HCT116 (cell line): ENCODE results near the gene SEMA4D. TPM values are rescaled to one million over a fixed set of nuclear protein-coding genes. Genes with fewer than 3 reads are reported as not detected.

ENCODE experiments used
- ATAC-seq: fragments of 200-7000 bp; cut with Tn5 transposase; 2 replicates; pipeline ENCODE4 v1.9.1; 2020; ENCODE audit warnings: mild to moderate bottlenecking, moderate library complexity
- BruUV-seq: library from RNA; stranded (reverse); fragments of 400-500 nt; replicated peaks from 2 replicates; lab custom pipeline; 2021; lab: Mats Ljungman, UMichigan
- CTCF ChIA-PET: fragments of 300-600 bp; sonication (Branson Sonifier 250); formaldehyde crosslinking; loops from one replicate; lab custom pipeline; 2021; ENCODE audit warnings: antibody characterized with exemption; lab: Charles Lee
- POLR2A ChIA-PET: fragments of 300-600, 350-600 bp; sonication (Branson Sonifier 250); formaldehyde crosslinking; loops from one replicate; lab custom pipeline; 2021; ENCODE audit warnings: antibody characterized with exemption; lab: Charles Lee
- RAD21 ChIA-PET, 2 experiments: fragments of 300-600 bp; sonication (Branson Sonifier 250); formaldehyde crosslinking; loops; one replicate each; lab custom pipeline; 2023; ENCODE audit warnings: low total read pairs in 2 of 2; ENCODE audit not compliant: uncharacterized antibody in 2 of 2, unreplicated experiment in 2 of 2, low non-redundant PET in 1 of 2; lab: Charles Lee
- DNase-seq: peaks from one replicate; pipeline ENCODE4 v3.0.0-alpha.2; 2010; ENCODE audit warnings: low read depth, low spot score
- H2AFZ ChIP-seq: fragments of 200-600 bp; shearing (Covaris generic), sonication (generic); 2 replicates; pipeline ENCODE4 v1.6.1; 2017; ENCODE audit warnings: low read depth, mixed run types, mixed read lengths, antibody characterized with exemption, low read length; ENCODE audit not compliant: poor library complexity, severe bottlenecking
- H3K27ac ChIP-seq: 2 replicates; pipeline ENCODE4 v1.5.1; 2012; ENCODE audit warnings: low read depth, low read length
- H3K27me3 ChIP-seq: fragments of 200-600 bp; sonication (generic); 2 replicates; pipeline ENCODE4 v1.6.1; 2016; ENCODE audit warnings: mixed run types, low read length, mixed read lengths; ENCODE audit not compliant: insufficient read depth
- H3K36me3 ChIP-seq, 2 experiments: fragments of 200-500 bp in 1 of 2; fragments of 200-600 bp in 1 of 2; sonication (Bioruptor generic) in 1 of 2; sonication (generic) in 1 of 2; 2 replicates each; pipeline versions ENCODE4 v1.5.1 to v1.6.1; 2014 to 2016; ENCODE audit warnings: low read length in 2 of 2, inconsistent platforms in 1 of 2, mixed read lengths in 1 of 2, mixed run types in 1 of 2; ENCODE audit not compliant: insufficient read depth in 2 of 2, control insufficient read depth in 1 of 2
- H3K4me1 ChIP-seq, 2 experiments: fragments of 200-600 bp in 1 of 2; sonication (generic) in 1 of 2; 2 replicates each; pipeline versions ENCODE4 v1.5.1 to v1.6.1; 2012 to 2017; ENCODE audit warnings: low read length in 2 of 2, inconsistent platforms in 1 of 2, mild to moderate bottlenecking in 1 of 2, mixed read lengths in 1 of 2, mixed run types in 1 of 2, moderate library complexity in 1 of 2; ENCODE audit not compliant: insufficient read depth in 2 of 2, control insufficient read depth in 1 of 2
- H3K4me2 ChIP-seq: fragments of 200-600 bp; sonication (generic); 2 replicates; pipeline ENCODE4 v1.6.1; 2017; ENCODE audit warnings: mixed run types, low read length, mixed read lengths
- H3K4me3 ChIP-seq, 2 experiments: fragments of 200-600 bp in 1 of 2; sonication (generic) in 1 of 2; replicated peaks in 1 of 2; 2 replicates each; pipeline ENCODE4 v1.5.1; 2011 to 2016; ENCODE audit warnings: low read length in 2 of 2, control low read depth in 1 of 2, low read depth in 1 of 2, mild to moderate bottlenecking in 1 of 2, mixed read lengths in 1 of 2, mixed run types in 1 of 2
- H3K79me2 ChIP-seq: fragments of 200-600 bp; sonication (generic); 2 replicates; pipeline ENCODE4 v1.6.1; 2017; ENCODE audit warnings: mild to moderate bottlenecking, mixed run types, low read length, moderate library complexity, mixed read lengths; ENCODE audit not compliant: insufficient read depth
- H3K9ac ChIP-seq: fragments of 200-600 bp; sonication (generic); 2 replicates; pipeline ENCODE4 v1.6.1; 2016; ENCODE audit warnings: low read length, mixed read lengths
- H3K9me2 ChIP-seq: fragments of 200-600 bp; sonication (generic), shearing (Covaris generic); 2 replicates; pipeline ENCODE4 v1.6.1; 2017; ENCODE audit warnings: mixed run types, mild to moderate bottlenecking, moderate library complexity; ENCODE audit not compliant: insufficient read depth
- H3K9me3 ChIP-seq, 2 experiments: fragments of 200-500 bp in 1 of 2; fragments of 200-600 bp in 1 of 2; sonication (Bioruptor generic) in 1 of 2; sonication (generic) in 1 of 2; 2 replicates each; pipeline ENCODE4 v1.6.1; 2014 to 2017; ENCODE audit warnings: low read length in 2 of 2, mixed read lengths in 2 of 2, inconsistent platforms in 1 of 2, low read depth in 1 of 2, mild to moderate bottlenecking in 1 of 2, mixed run types in 1 of 2, moderate library complexity in 1 of 2; ENCODE audit not compliant: control insufficient read depth in 1 of 2, insufficient read depth in 1 of 2
- H4K20me1 ChIP-seq: fragments of 200-600 bp; sonication (generic), shearing (Covaris generic); 2 replicates; pipeline ENCODE4 v1.6.1; 2017; ENCODE audit warnings: mixed run types, mild to moderate bottlenecking, moderate library complexity; ENCODE audit not compliant: insufficient read depth
- EZH2 ChIP-seq: fragments of 200-600 bp; sonication (generic); IDR thresholded peaks from 2 replicates; pipeline ENCODE4 v1.6.1; 2017; ENCODE audit warnings: antibody characterized with exemption, mixed run types
- FOSL1 ChIP-seq: IDR thresholded peaks from 2 replicates; pipeline ENCODE4 v1.6.1; 2012; ENCODE audit warnings: low read depth
- POLR2A ChIP-seq: IDR thresholded peaks from 2 replicates; pipeline ENCODE4 v1.7.0; 2011; ENCODE audit warnings: borderline replicate concordance; ENCODE audit not compliant: insufficient read depth, insufficient read length; ENCODE audit errors: extremely low read depth
- RAD21 ChIP-seq: IDR thresholded peaks from 2 replicates; pipeline ENCODE4 v1.6.1; 2012; ENCODE audit warnings: low read depth, mild to moderate bottlenecking
- TCF7L2 ChIP-seq: IDR thresholded peaks from 2 replicates; pipeline ENCODE4 v1.7.0; 2011; ENCODE audit warnings: borderline replicate concordance, inconsistent platforms; ENCODE audit not compliant: insufficient read depth, insufficient read length; ENCODE audit errors: extremely low read depth
- YY1 ChIP-seq: IDR thresholded peaks from 2 replicates; pipeline ENCODE4 v1.6.1; 2011; ENCODE audit warnings: low read length, low read depth, moderate library complexity, mild to moderate bottlenecking; ENCODE audit not compliant: insufficient replicate concordance; ENCODE audit errors: extremely low read depth
- ZFX ChIP-seq: fragments of 450-650 bp; IDR thresholded peaks from 2 replicates; pipeline ENCODE4 v1.6.1; 2017
- ZNF274 ChIP-seq: fragments of 200-500 bp; sonication (Bioruptor generic); IDR thresholded peaks from 2 replicates; pipeline ENCODE4 v1.6.1; 2014; ENCODE audit warnings: mild to moderate bottlenecking, low read depth, low read length, inconsistent platforms
- intact Hi-C: fragments of 100-400 bp; cut with micrococcal nuclease; formaldehyde crosslinking; loops from 2 replicates; pipeline ENCODE4 v1.10.0; 2022
- total RNA-seq: library from RNA; stranded (reverse); gene quantifications from one replicate; pipeline ENCODE4 v1.2.1, GENCODE V29; 2021; ENCODE audit not compliant: unreplicated experiment
- TF ChIP-seq, protein P1 (sequence below): IDR thresholded peaks from 2 replicates; pipeline ENCODE4 v1.6.1; 2012

The SEMA4D gene
- total RNA-seq, 1 experiment from 2014 or later: 32.0 TPM

DNA sequence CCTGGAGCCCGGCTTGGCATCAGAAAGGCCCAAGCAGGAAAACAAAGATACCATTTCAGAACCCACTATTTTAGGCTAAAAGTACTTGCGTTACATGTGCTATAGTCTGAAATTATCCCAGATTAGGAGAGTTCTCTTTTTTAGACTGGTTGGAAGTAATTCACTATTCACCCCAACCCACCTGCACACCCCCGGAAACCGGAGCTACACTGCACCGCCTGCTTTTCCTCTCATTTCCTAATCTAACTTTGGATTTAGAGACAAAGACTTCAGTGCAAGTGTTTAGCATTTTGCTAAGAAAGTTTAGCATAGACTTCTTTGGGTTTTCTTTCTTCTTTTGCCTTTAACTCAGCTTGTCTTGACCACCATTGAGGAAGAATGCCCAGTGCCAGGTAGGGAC is 100.4 kb downstream of the SEMA4D start:
- Histone ChIP-seq H4K20me1 (no peaks in the 10 kb centered on the region), H3K4me1 (no peaks in the 10 kb centered on the region), H3K4me3 (no peak overlapping the region), H3K9me3 (no peaks in the 10 kb centered on the region), H3K79me2 (no peaks in the 10 kb centered on the region), H3K36me3 (peaks cover 2 to 3% of the 10 kb centered on the region in 2 experiments; a peak in 2 of 4 replicates), H3K9ac (no peak overlapping the region), H2AFZ (no peak overlapping the region), H3K4me2 (no peak overlapping the region), H3K27me3 (no peaks in the 10 kb centered on the region), H3K9me2 (no peaks in the 10 kb centered on the region), H3K27ac (no peak overlapping the region)
- POLR2A ChIA-PET: no interaction called here
- CTCF ChIA-PET: no interaction called here
- no TSS peak for BruUV-seq
- DNase-seq (no peak), ATAC-seq (no peak)
- intact Hi-C loops: no loop called here
- no peak for TF ChIP-seq ZNF274
- TF ChIP-seq TCF7L2: no peak
- TF ChIP-seq RAD21: no peak
- TF ChIP-seq POLR2A: no peak
- TF ChIP-seq, protein P1, sequence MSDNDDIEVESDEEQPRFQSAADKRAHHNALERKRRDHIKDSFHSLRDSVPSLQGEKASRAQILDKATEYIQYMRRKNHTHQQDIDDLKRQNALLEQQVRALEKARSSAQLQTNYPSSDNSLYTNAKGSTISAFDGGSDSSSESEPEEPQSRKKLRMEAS: no peak
- no peak for TF ChIP-seq ZFX
- RAD21 ChIA-PET: no interaction called here

DNA sequence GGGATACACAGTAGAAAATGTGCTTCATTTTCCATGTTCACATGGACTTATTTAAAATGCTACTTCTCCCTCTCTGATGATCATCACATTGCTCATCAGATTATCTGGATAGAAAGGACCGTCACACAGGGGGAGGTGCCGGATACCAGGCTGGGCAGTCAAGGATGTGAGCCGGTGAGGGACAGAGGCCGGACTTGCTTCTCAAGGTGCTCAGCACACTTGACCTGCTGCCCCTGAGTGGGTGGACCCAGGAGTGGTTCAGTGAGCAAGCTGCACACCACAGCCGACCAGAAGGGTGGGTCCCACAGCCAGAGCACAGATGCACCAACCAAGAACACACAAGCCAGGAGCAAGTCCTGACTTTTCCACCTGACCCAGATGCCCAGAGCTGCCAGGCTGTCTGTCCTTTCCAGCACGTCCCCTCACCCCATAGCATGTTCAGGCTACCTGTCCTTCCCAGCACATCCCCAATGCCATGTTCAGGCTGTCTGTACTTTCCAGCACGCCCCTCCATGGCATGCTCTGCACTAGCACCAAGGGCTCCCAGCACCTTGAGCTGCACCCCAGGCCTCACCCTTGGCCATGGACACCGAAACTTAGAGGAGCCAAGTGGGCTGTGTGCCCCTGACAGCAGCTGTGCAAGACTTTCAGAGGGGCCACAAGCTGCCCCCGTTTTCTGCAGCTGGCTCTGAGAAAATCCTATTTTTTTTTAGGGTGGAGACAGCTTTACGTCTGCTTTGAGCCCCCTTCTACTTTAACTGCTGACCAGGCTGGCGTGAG is 101.8 kb downstream of the SEMA4D start:
- CTCF ChIA-PET: no interaction called here
- BruUV-seq: no TSS peak
- Histone ChIP-seq H3K27ac (no peak overlapping the region), H2AFZ (no peak overlapping the region), H3K79me2 (no peaks in the 10 kb centered on the region), H3K4me2 (no peak overlapping the region), H3K27me3 (no peaks in the 10 kb centered on the region), H3K9me3 (no peaks in the 10 kb centered on the region), H3K4me1 (no peaks in the 10 kb centered on the region), H3K36me3 (peaks cover 3 to 5% of the 10 kb centered on the region in 2 experiments; a peak in 2 of 4 replicates), H3K4me3 (no peak overlapping the region), H4K20me1 (no peaks in the 10 kb centered on the region), H3K9me2 (no peaks in the 10 kb centered on the region), H3K9ac (no peak overlapping the region)
- DNase-seq: no peak
- TF ChIP-seq FOSL1 (no peak), EZH2 (no peak), YY1 (no peak)
- ATAC-seq: no peak
- RAD21 ChIA-PET: no interaction called here
- POLR2A ChIA-PET: no interaction called here
- intact Hi-C loops: no loop called here
